Right lung (tissue), 5 donors: ENCODE results near the gene SDF2. TPM values are rescaled to one million over a fixed set of nuclear protein-coding genes. Genes with fewer than 3 reads are reported as not detected.

Source experiments
- polyA plus RNA-seq, 5 donors: library from polyadenylated mRNA; unstranded; fragments of 120-200 nt; gene quantifications; one replicate each; pipeline versions ENCODE4 v1.2.1 to v1.2.3, GENCODE V29; 2013; ENCODE audit warnings: inconsistent platforms in 1 of 5, low replicate concordance in 1 of 5; ENCODE audit not compliant: insufficient read length in 5 of 5, insufficient read depth in 1 of 5

SDF2 gene
- polyA plus RNA-seq, 5 donors = 67.7 to 73.8 (median 69.5) TPM

Other genes with a start within 250 kb of the SDF2 start
- under 1 TPM in 4 of 5 donors, not detected in 1; 0.14 to 0.48 (median 0.30) TPM for gene SLC13A2, start 188.3 kb downstream of the SDF2 start, polyA plus RNA-seq
- under 1 TPM in 4 of 5 donors, not detected in 1; 0.06 to 0.19 (median 0.16) TPM for gene FOXN1, start 155.6 kb downstream of the SDF2 start, polyA plus RNA-seq
- gene UNC119, start 109.3 kb downstream of the SDF2 start, polyA plus RNA-seq = 10 to 100 TPM; 28.4 to 44.4 (median 36.3) TPM
- gene PIGS, start 90.4 kb downstream of the SDF2 start, polyA plus RNA-seq = 10 to 100 TPM; 58.7 to 66.9 (median 62.7) TPM
- gene ALDOC, start 85.0 kb downstream of the SDF2 start, polyA plus RNA-seq = 10 to 100 TPM; 16.1 to 21.6 (median 20.2) TPM
- 10 to 100 TPM; 35.5 to 80.1 (median 66.1) TPM for gene SPAG5, start 62.9 kb downstream of the SDF2 start, polyA plus RNA-seq
- gene RSKR, start 47.7 kb downstream of the SDF2 start, polyA plus RNA-seq = 10 to 100 TPM; 19.0 to 27.9 (median 24.2) TPM
- 10 to 100 TPM; 70.4 to 87.5 (median 77.3) TPM for gene BLTP2, start 16.7 kb downstream of the SDF2 start, polyA plus RNA-seq
- 10 to 100 TPM; 60.3 to 74.7 (median 66.8) TPM for gene SUPT6H, start 299 bp upstream of the SDF2 start, polyA plus RNA-seq
- 1 to 10 TPM; 5.7 to 7.1 (median 6.6) TPM for gene PROCA1, start 50.0 kb upstream of the SDF2 start, polyA plus RNA-seq
- 100 to 1,000 TPM; 180 to 195 (median 187) TPM for gene RAB34, start 56.0 kb upstream of the SDF2 start, polyA plus RNA-seq
- gene RPL23A, start 58.1 kb upstream of the SDF2 start, polyA plus RNA-seq = 1,000 to 10,000 TPM; 1,134 to 1,477 (median 1,162) TPM
- 10 to 100 TPM in 1 of 5 donors, 1 to 10 TPM in 4; 7.5 to 11.0 (median 8.7) TPM for gene TLCD1, start 64.3 kb upstream of the SDF2 start, polyA plus RNA-seq
- gene NEK8, start 66.9 kb upstream of the SDF2 start, polyA plus RNA-seq = 1 to 10 TPM; 5.5 to 8.4 (median 6.8) TPM
- gene TRAF4, start 82.1 kb upstream of the SDF2 start, polyA plus RNA-seq = 100 to 1,000 TPM in 3 of 5 donors, 10 to 100 TPM in 2; 92.5 to 141 (median 113) TPM
- gene FAM222B, start 180.9 kb upstream of the SDF2 start, polyA plus RNA-seq = 10 to 100 TPM; 15.5 to 22.3 (median 17.5) TPM
- 10 to 100 TPM; 60.7 to 78.6 (median 68.4) TPM for gene ERAL1, start 193.1 kb upstream of the SDF2 start, polyA plus RNA-seq
- gene FLOT2, start 235.8 kb upstream of the SDF2 start, polyA plus RNA-seq = 10 to 100 TPM; 60.5 to 89.2 (median 72.7) TPM
- gene DHRS13, start 241.2 kb upstream of the SDF2 start, polyA plus RNA-seq = 1 to 10 TPM; 5.6 to 8.7 (median 6.8) TPM